Cardiac fibroblast (primary cell): ENCODE data around the gene ANAPC10.

Source experiments
- DNase-seq, 2 donors: peaks; one replicate each; pipeline versions ENCODE4 v3.0.0 to v3.0.0-alpha.2; 2010; ENCODE audit warnings: low read depth in 2 of 2
- H3K4me3 ChIP-seq, 2 donors: replicated peaks in 1 of 2; 1 replicate in 1 of 2; 2 replicates in 1 of 2; pipeline ENCODE4 v1.5.1; 2011; ENCODE audit warnings: low read depth in 2 of 2, low read length in 2 of 2, mild to moderate bottlenecking in 2 of 2, moderate library complexity in 1 of 2
- TF ChIP-seq, protein P1 (sequence below): IDR thresholded peaks from one replicate; pipeline ENCODE4 v1.5.1; 2011; ENCODE audit warnings: low read depth, mild to moderate bottlenecking, low read length, inconsistent platforms

The ANAPC10 gene

DNA sequence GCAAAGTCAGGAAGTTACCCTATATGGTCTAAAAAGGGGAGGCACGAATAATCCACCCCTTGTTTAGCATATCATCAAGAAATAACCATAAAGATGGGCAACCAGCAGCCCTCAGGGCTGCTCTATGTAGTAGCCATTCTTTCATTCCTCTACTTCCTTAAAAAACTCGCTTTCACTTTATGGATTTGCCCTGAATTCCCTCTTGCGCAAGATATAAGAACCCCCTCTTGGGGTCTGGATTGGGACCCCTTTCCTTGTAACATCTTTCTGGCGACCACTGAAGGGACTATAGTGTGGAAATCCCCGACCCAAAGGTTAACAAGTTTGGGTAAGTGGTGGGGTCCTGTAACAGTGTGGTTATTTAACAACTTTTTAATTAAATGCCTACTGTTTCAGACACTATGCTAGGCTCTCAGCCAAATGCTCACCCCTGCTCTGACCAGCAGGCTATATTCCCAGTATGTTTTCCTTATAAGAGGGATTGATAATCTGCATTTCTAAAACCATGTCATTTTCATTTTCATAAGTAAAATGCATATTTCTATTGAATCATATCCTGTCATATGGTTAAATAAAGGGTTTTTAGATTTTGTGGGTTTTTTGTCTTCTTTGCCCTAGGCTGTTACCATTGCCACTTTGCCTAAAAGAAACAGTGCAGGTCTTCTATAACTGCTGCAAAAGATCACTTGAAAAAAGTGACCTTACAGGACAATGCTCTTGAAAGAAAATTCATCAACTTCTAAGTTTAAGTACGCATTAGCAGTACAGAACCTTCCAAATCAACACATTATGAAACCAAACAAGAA lies 41.5 kb downstream of the ANAPC10 start:
- DNase-seq: no peak
- H3K4me3 ChIP-seq: no peak overlapping the region
- TF ChIP-seq, protein P1, sequence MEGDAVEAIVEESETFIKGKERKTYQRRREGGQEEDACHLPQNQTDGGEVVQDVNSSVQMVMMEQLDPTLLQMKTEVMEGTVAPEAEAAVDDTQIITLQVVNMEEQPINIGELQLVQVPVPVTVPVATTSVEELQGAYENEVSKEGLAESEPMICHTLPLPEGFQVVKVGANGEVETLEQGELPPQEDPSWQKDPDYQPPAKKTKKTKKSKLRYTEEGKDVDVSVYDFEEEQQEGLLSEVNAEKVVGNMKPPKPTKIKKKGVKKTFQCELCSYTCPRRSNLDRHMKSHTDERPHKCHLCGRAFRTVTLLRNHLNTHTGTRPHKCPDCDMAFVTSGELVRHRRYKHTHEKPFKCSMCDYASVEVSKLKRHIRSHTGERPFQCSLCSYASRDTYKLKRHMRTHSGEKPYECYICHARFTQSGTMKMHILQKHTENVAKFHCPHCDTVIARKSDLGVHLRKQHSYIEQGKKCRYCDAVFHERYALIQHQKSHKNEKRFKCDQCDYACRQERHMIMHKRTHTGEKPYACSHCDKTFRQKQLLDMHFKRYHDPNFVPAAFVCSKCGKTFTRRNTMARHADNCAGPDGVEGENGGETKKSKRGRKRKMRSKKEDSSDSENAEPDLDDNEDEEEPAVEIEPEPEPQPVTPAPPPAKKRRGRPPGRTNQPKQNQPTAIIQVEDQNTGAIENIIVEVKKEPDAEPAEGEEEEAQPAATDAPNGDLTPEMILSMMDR: no peak

DNA sequence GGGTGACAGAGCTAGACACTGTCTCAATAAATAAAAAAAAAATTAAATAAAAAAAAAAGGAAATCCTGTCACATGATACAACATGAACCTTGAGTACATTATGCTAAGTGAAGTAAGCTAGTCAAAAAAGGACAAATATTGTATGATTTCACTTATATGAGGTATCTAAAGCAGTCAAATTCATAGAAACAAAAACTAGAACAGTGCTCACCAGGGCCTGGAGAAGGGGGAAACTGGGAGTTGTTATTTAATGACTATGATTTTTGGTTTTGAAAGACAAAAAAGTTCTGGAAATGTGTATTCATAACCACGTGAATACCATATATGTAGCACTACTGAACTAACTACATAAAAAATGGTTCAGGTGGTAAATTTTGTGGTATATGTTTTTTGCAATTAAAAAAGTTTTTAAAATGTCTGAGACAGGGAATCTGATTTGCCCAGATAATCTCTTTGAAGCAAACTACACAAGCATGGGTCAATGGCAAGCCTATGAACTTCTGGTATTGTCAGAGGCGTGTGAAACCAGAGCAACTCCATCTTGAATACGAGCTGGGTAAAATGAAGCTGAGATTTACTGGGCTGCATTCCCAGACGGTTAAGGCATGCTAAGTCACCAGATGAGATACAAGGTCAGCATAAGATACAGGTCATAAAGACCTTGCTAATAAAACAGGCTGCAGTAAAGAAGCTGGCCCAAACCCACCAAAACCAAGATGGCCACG lies 42.3 kb downstream of the ANAPC10 start:
- no peak for DNase-seq
- H3K4me3 ChIP-seq: no peak overlapping the region
- TF ChIP-seq, protein P1: no peak

DNA sequence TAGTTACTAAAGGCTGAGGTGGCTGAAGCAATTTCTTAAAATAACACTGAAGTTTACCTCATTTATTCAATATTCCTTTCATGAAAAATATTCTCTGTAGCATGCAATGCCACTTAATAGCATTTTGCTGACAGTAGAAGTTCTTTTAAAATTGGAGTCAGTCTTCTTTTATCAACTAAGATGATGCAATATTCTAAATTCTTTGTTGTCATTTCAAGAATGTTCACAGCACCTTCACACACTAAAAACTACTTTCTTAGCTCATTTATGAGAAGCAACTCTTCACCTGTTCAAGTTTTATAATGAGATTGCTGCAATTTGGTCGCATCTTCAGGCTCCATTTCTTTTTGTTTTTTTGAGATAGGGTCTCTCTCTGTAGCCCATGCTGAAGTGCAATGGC lies 48.8 kb downstream of the ANAPC10 start:
- no peak for DNase-seq
- no peak overlapping the region for H3K4me3 ChIP-seq
- TF ChIP-seq, protein P1: no peak

DNA sequence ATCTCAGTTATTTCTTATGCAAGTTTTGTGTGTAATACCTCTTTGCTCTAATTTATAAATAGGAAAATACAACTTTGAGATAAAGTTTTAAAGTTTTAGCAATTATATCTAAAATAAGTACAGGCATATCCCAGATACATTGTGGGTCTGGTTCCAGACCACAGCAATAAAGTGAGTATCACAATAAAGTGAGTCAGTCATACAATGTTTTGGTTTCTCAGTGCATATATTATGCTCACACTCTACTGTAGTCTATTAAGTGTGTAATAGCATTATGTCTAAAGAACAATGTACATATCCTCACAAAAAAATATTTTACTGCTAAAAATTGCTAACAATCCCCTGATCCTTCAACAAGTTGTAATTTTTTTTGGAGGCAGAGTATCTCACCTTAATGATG lies 49.2 kb downstream of the ANAPC10 start:
- H3K4me3 ChIP-seq: no peak overlapping the region
- DNase-seq: no peak
- TF ChIP-seq, protein P1: no peak

DNA sequence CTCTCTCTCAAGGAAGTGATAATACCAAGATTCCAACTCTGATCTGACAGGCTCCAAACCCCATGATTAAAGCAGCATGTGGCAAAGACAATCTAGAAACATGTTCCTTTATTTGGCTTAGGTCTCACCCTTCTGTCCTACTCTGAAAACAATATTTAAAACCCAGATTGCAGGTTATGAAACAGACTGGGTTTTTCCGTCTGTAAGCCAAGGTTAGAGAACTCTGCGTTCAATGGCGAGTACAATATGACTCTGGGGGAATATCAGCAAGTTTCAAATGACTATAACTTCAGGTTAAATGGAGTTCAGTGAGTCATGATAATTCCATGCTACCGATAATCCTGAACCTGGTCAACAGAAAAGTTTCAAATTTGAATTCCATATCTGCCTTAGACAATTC lies 50.8 kb downstream of the ANAPC10 start:
- no peak overlapping the region for H3K4me3 ChIP-seq
- TF ChIP-seq, protein P1: no peak
- DNase-seq: no peak

DNA sequence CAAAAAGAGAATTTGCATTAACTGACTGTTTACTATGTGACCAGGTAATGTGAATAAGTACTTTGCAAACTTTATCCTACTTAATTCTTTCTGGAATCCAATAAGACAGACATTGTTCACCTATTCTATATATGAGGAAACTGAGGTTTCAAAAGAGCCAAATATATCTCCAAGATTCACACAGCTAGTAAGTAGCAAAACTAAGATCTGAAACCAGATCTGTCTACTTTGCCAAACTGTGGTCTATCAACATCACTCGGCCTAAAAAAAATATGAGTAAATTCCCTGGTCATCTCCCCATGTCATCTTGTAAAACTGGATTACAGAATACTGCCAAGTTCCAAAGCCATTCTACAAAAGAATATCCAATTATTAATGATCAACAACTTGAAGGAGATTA lies 52.8 kb downstream of the ANAPC10 start:
- no peak for DNase-seq
- TF ChIP-seq, protein P1: no peak
- H3K4me3 ChIP-seq: no peak overlapping the region
